SK-N-SH (cell line): Measurements from ENCODE around the gene SCN4A.

ENCODE experiments used
- CHD2 ChIP-seq: fragments of 150-350 bp; IDR thresholded peaks from 2 replicates; pipeline ENCODE4 v1.6.1; 2018; ENCODE audit warnings: low read length; ENCODE audit not compliant: partially characterized antibody
- GABPA ChIP-seq: IDR thresholded peaks from 2 replicates; pipeline ENCODE4 v1.4.0; 2012; ENCODE audit warnings: low read depth, mild to moderate bottlenecking
- GATA2 ChIP-seq: sonication (generic); formaldehyde crosslinking; IDR thresholded peaks from 2 replicates; pipeline ENCODE4 v1.5.0; 2020; ENCODE audit warnings: mild to moderate bottlenecking, missing genetic modification reagents
- JUND ChIP-seq: IDR thresholded peaks from 2 replicates; pipeline ENCODE4 v1.4.0; 2012
- TF ChIP-seq, protein P1 (sequence below): fragments of 200-600 bp; sonication (generic); IDR thresholded peaks from 2 replicates; pipeline ENCODE4 v1.6.1; 2017; ENCODE audit warnings: antibody characterized with exemption, mild to moderate bottlenecking, moderate library complexity

DNA sequence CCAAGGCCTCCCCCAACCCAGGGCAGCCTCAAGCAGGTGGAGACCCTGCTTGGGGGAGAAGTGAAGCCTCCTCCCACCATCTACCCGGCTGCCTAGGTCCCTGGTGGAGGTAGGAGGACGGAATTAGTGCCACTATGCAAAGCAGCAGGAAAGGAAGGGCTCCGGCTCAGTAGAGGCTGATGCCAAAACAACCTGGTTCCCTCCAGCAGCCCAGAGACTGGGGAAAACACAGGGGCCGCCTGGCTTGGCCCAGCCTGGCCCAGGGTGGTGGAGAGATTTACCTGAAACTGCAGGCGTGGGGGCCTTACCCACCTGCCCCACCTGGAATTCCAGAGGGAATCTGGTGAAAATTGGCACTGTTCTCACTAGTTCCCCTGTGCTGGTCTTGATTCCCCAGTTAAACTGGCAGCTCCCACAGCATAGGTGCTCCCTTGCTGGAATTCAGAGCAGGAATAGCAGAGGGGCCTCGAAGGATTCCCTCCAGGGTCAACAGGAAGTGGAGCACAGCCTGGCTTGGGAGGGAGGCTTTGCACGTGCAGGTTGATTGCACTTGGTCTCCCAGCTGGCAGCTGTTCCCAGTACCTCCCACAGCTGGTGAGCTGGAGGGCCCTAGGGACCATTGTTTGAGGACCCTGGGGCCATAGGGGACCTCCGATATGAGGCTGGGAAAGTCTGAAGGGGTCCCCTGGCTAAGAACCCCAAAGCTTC is 45.1 kb downstream of the SCN4A start:
- TF ChIP-seq, protein P1, sequence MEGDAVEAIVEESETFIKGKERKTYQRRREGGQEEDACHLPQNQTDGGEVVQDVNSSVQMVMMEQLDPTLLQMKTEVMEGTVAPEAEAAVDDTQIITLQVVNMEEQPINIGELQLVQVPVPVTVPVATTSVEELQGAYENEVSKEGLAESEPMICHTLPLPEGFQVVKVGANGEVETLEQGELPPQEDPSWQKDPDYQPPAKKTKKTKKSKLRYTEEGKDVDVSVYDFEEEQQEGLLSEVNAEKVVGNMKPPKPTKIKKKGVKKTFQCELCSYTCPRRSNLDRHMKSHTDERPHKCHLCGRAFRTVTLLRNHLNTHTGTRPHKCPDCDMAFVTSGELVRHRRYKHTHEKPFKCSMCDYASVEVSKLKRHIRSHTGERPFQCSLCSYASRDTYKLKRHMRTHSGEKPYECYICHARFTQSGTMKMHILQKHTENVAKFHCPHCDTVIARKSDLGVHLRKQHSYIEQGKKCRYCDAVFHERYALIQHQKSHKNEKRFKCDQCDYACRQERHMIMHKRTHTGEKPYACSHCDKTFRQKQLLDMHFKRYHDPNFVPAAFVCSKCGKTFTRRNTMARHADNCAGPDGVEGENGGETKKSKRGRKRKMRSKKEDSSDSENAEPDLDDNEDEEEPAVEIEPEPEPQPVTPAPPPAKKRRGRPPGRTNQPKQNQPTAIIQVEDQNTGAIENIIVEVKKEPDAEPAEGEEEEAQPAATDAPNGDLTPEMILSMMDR = no peak
- TF ChIP-seq JUND (no peak), GATA2 (CRISPR knock-in tag) (no peak), CHD2 (no peak), GABPA (no peak)
